Astrocyte (in vitro differentiated cells and primary cell): ENCODE measurements around the gene OXSR1. TPM values are rescaled to one million over a fixed set of nuclear protein-coding genes. Genes with fewer than 3 reads are reported as not detected.
"Not testable (repeated sequence)": the region's sequence is repeated elsewhere in the genome, so short reads cannot be mapped to it uniquely, and the experiment has no call there.

Experiments used
- DNase-seq: peaks from one replicate; pipeline ENCODE4 v3.0.0-alpha.2; 2010; ENCODE audit warnings: low read depth
- FAIRE-seq: peaks from 2 replicates; lab custom pipeline; 2011; peaks lifted over from hg19 to GRCh38; lab: Jason Lieb, UNC
- H2AFZ ChIP-seq: 2 replicates; pipeline ENCODE4 v1.6.0; 2012; ENCODE audit warnings: low read depth, low read length, inconsistent platforms
- H3K27ac ChIP-seq: 2 replicates; pipeline ENCODE4 v1.5.1; 2011; ENCODE audit warnings: low read depth, low read length, inconsistent platforms
- H3K27me3 ChIP-seq: 2 replicates; pipeline ENCODE4 v1.6.0; 2011; ENCODE audit warnings: low read length, inconsistent platforms; ENCODE audit not compliant: insufficient read depth
- H3K36me3 ChIP-seq: 2 replicates; pipeline ENCODE4 v1.5.1; 2011; ENCODE audit warnings: low read length, inconsistent platforms; ENCODE audit not compliant: insufficient read depth
- H3K4me1 ChIP-seq: 2 replicates; pipeline ENCODE4 v1.5.1; 2011; ENCODE audit warnings: low read length, inconsistent platforms; ENCODE audit not compliant: insufficient read depth
- H3K4me2 ChIP-seq: 2 replicates; pipeline ENCODE4 v1.6.0; 2012; ENCODE audit warnings: low read length, inconsistent platforms
- H3K4me3 ChIP-seq: 2 replicates; pipeline ENCODE4 v1.5.1; 2011; ENCODE audit warnings: low read depth, mild to moderate bottlenecking, low read length, inconsistent platforms; ENCODE audit not compliant: insufficient read depth
- H3K79me2 ChIP-seq: 2 replicates; pipeline ENCODE4 v1.6.0; 2012; ENCODE audit warnings: mild to moderate bottlenecking, low read length, inconsistent platforms; ENCODE audit not compliant: insufficient read depth
- H3K9ac ChIP-seq: 2 replicates; pipeline ENCODE4 v1.6.0; 2012; ENCODE audit warnings: mild to moderate bottlenecking, low read length, inconsistent platforms
- H3K9me3 ChIP-seq: 2 replicates; pipeline ENCODE4 v1.5.1; 2012; ENCODE audit warnings: low read depth, mild to moderate bottlenecking, low read length, inconsistent platforms; ENCODE audit not compliant: insufficient read depth
- H4K20me1 ChIP-seq: 2 replicates; pipeline ENCODE4 v1.6.0; 2012; ENCODE audit warnings: low read length, inconsistent platforms; ENCODE audit not compliant: insufficient read depth
- H3K27ac Mint-ChIP-seq: one replicate; pipeline ENCODE4 v1.8.0; 2021; ENCODE audit warnings: mild to moderate bottlenecking, mixed read lengths; ENCODE audit not compliant: unreplicated experiment
- H3K27me3 Mint-ChIP-seq: one replicate; pipeline ENCODE4 v1.8.0; 2021; ENCODE audit warnings: low read depth, mixed read lengths; ENCODE audit not compliant: unreplicated experiment
- H3K36me3 Mint-ChIP-seq: one replicate; pipeline ENCODE4 v1.8.0; 2021; ENCODE audit warnings: low read depth, mixed read lengths; ENCODE audit not compliant: unreplicated experiment
- H3K4me1 Mint-ChIP-seq: one replicate; pipeline ENCODE4 v1.8.0; 2021; ENCODE audit warnings: low read depth, mixed read lengths; ENCODE audit not compliant: unreplicated experiment
- H3K4me3 Mint-ChIP-seq: one replicate; pipeline ENCODE4 v1.8.0; 2021; ENCODE audit warnings: mild to moderate bottlenecking, moderate library complexity, mixed read lengths; ENCODE audit not compliant: unreplicated experiment
- H3K9me3 Mint-ChIP-seq: one replicate; pipeline ENCODE4 v1.8.0; 2021; ENCODE audit warnings: mild to moderate bottlenecking, mixed read lengths; ENCODE audit not compliant: unreplicated experiment
- CTCF ChIP-seq: IDR thresholded peaks from 2 replicates; pipeline ENCODE4 v1.5.1; 2011; ENCODE audit warnings: low read depth, mild to moderate bottlenecking, inconsistent platforms, low read length, moderate library complexity; ENCODE audit not compliant: insufficient read depth
- EZH2 ChIP-seq: IDR thresholded peaks from 2 replicates; pipeline ENCODE4 v1.6.1; 2012; ENCODE audit warnings: mild to moderate bottlenecking, low read length, inconsistent platforms; ENCODE audit not compliant: insufficient read depth
- total RNA-seq: library from RNA; stranded (reverse); gene quantifications from 2 replicates; pipeline ENCODE4 v1.2.1, GENCODE V29; 2021

Gene OXSR1
- total RNA-seq, 1 donor from 2014 or later, result 83.1 TPM

DNA sequence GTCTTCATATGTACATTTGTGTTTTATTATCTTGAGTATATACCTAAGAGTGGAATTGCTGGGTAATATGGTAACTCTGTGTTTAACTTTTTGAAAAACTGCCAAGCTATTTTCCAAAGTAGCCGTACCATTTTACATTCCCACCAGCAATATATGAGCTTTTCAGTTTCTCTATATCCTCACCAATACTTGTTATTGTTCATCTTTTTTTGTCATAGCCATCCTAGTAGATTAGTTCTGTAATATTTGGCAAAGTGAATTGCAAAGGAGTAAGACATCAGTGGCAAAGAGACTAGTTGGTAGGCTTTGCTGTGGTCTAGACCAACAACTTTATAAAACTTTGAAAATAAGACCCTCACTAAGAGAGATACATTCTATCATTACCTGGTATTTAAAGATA lies 21.4 kb downstream of the OXSR1 start:
- DNase-seq, result no peak
- TF ChIP-seq CTCF, result no peak
- TF ChIP-seq EZH2, result no peak
- H3K9me3 ChIP-seq, result no peaks in the 10 kb centered on the region
- H3K79me2 ChIP-seq, result peaks cover 87% of the 10 kb centered on the region
- H3K9me3 Mint-ChIP-seq, result no peaks in the 10 kb centered on the region
- H3K27me3 ChIP-seq, result no peaks in the 10 kb centered on the region
- no peaks in the 10 kb centered on the region for H3K4me1 ChIP-seq
- H3K9ac ChIP-seq, result no peak overlapping the region
- FAIRE-seq, result no peak
- H3K36me3 Mint-ChIP-seq, result peaks cover 5% of the 10 kb centered on the region
- no peak overlapping the region for H3K4me2 ChIP-seq
- H3K27ac Mint-ChIP-seq, result no peak overlapping the region
- H3K4me1 Mint-ChIP-seq, result no peaks in the 10 kb centered on the region
- H3K27me3 Mint-ChIP-seq, result no peaks in the 10 kb centered on the region
- no peak overlapping the region for H3K4me3 ChIP-seq
- peaks cover 12% of the 10 kb centered on the region for H3K36me3 ChIP-seq
- no peak overlapping the region for H2AFZ ChIP-seq
- H4K20me1 ChIP-seq, result peaks cover 34% of the 10 kb centered on the region
- no peak overlapping the region for H3K4me3 Mint-ChIP-seq
- H3K27ac ChIP-seq, result no peak overlapping the region

DNA sequence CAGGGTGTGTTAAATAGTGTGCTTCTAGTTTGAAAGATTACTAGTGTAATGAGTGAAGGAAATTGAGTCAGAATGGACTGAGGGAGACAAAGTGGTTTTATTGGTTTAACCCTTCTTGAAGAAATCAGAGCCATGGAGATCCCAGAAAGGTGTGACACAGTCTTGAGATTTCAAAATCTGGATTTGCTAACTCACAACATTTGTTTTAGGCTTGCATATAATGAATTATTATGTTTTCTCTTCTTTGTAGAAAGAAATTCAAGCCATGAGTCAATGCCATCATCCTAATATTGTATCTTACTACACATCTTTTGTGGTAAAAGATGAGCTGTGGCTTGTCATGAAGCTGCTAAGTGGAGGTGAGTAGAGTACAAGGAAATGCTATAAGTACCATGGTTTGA lies 25.1 kb downstream of the OXSR1 start:
- Histone ChIP-seq H2AFZ (no peak overlapping the region), H3K27ac (no peak overlapping the region), H3K4me3 (no peak overlapping the region), H4K20me1 (peaks cover 27% of the 10 kb centered on the region), H3K27me3 (no peaks in the 10 kb centered on the region), H3K36me3 (peaks cover 18% of the 10 kb centered on the region), H3K9ac (no peak overlapping the region), H3K4me2 (no peak overlapping the region), H3K4me1 (no peaks in the 10 kb centered on the region), H3K79me2 (peaks cover 88% of the 10 kb centered on the region), H3K9me3 (no peaks in the 10 kb centered on the region)
- Mint-ChIP-seq H3K4me3 (no peak overlapping the region), H3K4me1 (no peaks in the 10 kb centered on the region), H3K9me3 (no peaks in the 10 kb centered on the region), H3K27me3 (no peaks in the 10 kb centered on the region), H3K27ac (no peak overlapping the region), H3K36me3 (peaks cover 10% of the 10 kb centered on the region)
- DNase-seq (no peak), FAIRE-seq (no peak)
- TF ChIP-seq EZH2 (no peak), CTCF (no peak)

GRCh38 chr3:38202931-38203330 lies 37.6 kb downstream of the OXSR1 start:
- Histone ChIP-seq H3K36me3 (peaks cover 12% of the 10 kb centered on the region), H3K79me2 (peaks cover 86% of the 10 kb centered on the region), H4K20me1 (peaks cover 71% of the 10 kb centered on the region)
- H3K27me3 ChIP-seq, H3K4me2 ChIP-seq, H3K27ac ChIP-seq, H3K27ac Mint-ChIP-seq, DNase-seq, H3K4me3 Mint-ChIP-seq, H3K9me3 ChIP-seq, H3K9me3 Mint-ChIP-seq, H3K4me1 ChIP-seq, H3K27me3 Mint-ChIP-seq, H3K9ac ChIP-seq, H3K4me3 ChIP-seq, FAIRE-seq, H2AFZ ChIP-seq: not testable (repeated sequence)
- Mint-ChIP-seq H3K36me3 (peaks cover 26% of the 10 kb centered on the region), H3K4me1 (peaks cover 14% of the 10 kb centered on the region)
